Gastroesophageal sphincter (tissue), 4 donors: ENCODE measurements around the gene LONP2. TPM values are rescaled to one million over a fixed set of nuclear protein-coding genes. Genes with fewer than 3 reads are reported as not detected.

Source experiments
- ATAC-seq: fragments of 150-250 bp; one replicate; pipeline ENCODE4 v1.9.1; 2016; ENCODE audit warnings: mild to moderate bottlenecking, moderate library complexity
- H3K27ac ChIP-seq, 4 donors: fragments of 200-600 bp; sonication (generic) in 3 of 4; 1 replicate in 3 of 4; 2 replicates in 1 of 4; pipeline ENCODE4 v1.5.1; 2016 to 2019
- H3K27me3 ChIP-seq: fragments of 200-600 bp; sonication (generic); one replicate; pipeline ENCODE4 v1.5.1; 2019
- H3K36me3 ChIP-seq, 2 donors: fragments of 200-600 bp; sonication (generic); one replicate each; pipeline ENCODE4 v1.5.1; 2019; ENCODE audit warnings: control low read depth in 1 of 2
- H3K4me1 ChIP-seq, 3 donors: fragments of 200-600 bp; sonication (generic); 1 replicate in 2 of 3; 2 replicates in 1 of 3; pipeline ENCODE4 v1.5.1; 2016 to 2019; ENCODE audit warnings: control low read depth in 2 of 3
- H3K4me3 ChIP-seq, 2 donors: fragments of 200-600 bp; sonication (generic); one replicate each; pipeline ENCODE4 v1.5.1; 2019; ENCODE audit warnings: mild to moderate bottlenecking in 1 of 2, moderate library complexity in 1 of 2
- H3K9me3 ChIP-seq, 3 donors: fragments of 200-600 bp; sonication (generic); one replicate each; pipeline ENCODE4 v1.5.1; 2017 to 2019; ENCODE audit warnings: control low read depth in 2 of 3
- EP300 ChIP-seq: sonication (generic); formaldehyde crosslinking; IDR thresholded peaks from one replicate; pipeline ENCODE4 v1.6.1; 2017; ENCODE audit warnings: antibody characterized with exemption, mild to moderate bottlenecking
- POLR2A ChIP-seq, 2 donors: fragments of 450-650 bp; IDR thresholded peaks; one replicate each; pipeline ENCODE4 v1.6.1; 2017; ENCODE audit warnings: antibody characterized with exemption in 2 of 2, mild to moderate bottlenecking in 2 of 2, moderate library complexity in 1 of 2
- POLR2AphosphoS5 ChIP-seq: sonication (generic); formaldehyde crosslinking; IDR thresholded peaks from one replicate; pipeline ENCODE4 v1.6.1; 2017; ENCODE audit warnings: antibody characterized with exemption
- WGBS, 2 donors: methylation state at CpG; one replicate each; pipeline ENCODE4 v1.1.5; 2018; ENCODE audit warnings: low coverage in 1 of 2; 5-methylcytosine and 5-hydroxymethylcytosine counted together
- total RNA-seq, 4 donors: library from RNA; depleted of rRNA; stranded (reverse); fragments of >200 nt; gene quantifications; one replicate each; pipeline ENCODE4 v1.1.0, GENCODE V29; 2016
- TF ChIP-seq, protein P1 (sequence below), 4 experiments: fragments of 200-600 bp in 2 of 4; fragments of 450-650 bp in 2 of 4; sonication (generic) in 1 of 4; IDR thresholded peaks; one replicate each; pipeline ENCODE4 v1.5.1; 2017 to 2019; ENCODE audit warnings: antibody characterized with exemption in 4 of 4, mild to moderate bottlenecking in 2 of 4, moderate library complexity in 2 of 4

Gene LONP2
- total RNA-seq, 4 donors from 2014 or later, result 61.5 to 83.7 (median 72.3) TPM

DNA sequence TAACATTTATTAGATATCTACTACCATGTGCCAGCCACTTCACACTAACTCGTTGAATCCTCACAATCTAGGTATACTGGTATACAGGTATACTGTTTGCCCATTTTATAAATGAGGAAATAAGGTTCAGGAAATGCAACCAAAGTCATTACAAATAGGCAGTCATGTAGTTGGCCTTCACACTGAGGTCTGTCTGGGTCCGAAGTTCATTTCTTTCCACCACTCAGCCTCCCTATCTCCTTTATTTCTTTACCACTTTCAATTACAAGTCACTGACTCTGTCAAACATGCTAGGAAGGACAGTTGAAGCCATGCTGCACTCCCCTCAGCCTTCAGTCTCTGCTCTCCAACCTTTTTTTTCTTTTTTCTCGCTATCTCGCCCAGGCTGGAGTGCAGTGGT lies 161.8 kb downstream of the LONP2 start:
- no peaks in the 10 kb centered on the region for H3K4me1 ChIP-seq
- H3K4me3 ChIP-seq, result no peak overlapping the region
- H3K27ac ChIP-seq, result no peak overlapping the region
- H3K27me3 ChIP-seq, result no peaks in the 10 kb centered on the region
- WGBS, 2 donors, result 89 to 94% methylated on average over 4 of the region's 4 CpGs
- H3K9me3 ChIP-seq, result no peaks in the 10 kb centered on the region
- ATAC-seq, result no peak
- H3K36me3 ChIP-seq, result no peaks in the 10 kb centered on the region
- TF ChIP-seq, protein P1, sequence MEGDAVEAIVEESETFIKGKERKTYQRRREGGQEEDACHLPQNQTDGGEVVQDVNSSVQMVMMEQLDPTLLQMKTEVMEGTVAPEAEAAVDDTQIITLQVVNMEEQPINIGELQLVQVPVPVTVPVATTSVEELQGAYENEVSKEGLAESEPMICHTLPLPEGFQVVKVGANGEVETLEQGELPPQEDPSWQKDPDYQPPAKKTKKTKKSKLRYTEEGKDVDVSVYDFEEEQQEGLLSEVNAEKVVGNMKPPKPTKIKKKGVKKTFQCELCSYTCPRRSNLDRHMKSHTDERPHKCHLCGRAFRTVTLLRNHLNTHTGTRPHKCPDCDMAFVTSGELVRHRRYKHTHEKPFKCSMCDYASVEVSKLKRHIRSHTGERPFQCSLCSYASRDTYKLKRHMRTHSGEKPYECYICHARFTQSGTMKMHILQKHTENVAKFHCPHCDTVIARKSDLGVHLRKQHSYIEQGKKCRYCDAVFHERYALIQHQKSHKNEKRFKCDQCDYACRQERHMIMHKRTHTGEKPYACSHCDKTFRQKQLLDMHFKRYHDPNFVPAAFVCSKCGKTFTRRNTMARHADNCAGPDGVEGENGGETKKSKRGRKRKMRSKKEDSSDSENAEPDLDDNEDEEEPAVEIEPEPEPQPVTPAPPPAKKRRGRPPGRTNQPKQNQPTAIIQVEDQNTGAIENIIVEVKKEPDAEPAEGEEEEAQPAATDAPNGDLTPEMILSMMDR (IDR thresholded peaks at IDR 0.05), result no peak
- TF ChIP-seq EP300, result no peak
- TF ChIP-seq POLR2A (IDR thresholded peaks at IDR 0.05), result no peak
- no peak for TF ChIP-seq POLR2AphosphoS5

Other genes with a start within 250 kb of the LONP2 start
- gene ABCC12, start 88.3 kb upstream of the LONP2 start, total RNA-seq, result not detected
- not detected for gene ABCC11, start 3.2 kb downstream of the LONP2 start, total RNA-seq
- 10 to 100 TPM; 27.2 to 31.8 (median 30.9) TPM for gene SIAH1, start 141.1 kb downstream of the LONP2 start, total RNA-seq